Fibroblast of skin of abdomen (primary cell): ENCODE results near the gene LMF2.

Source experiments
- DNase-seq: peaks from one replicate; pipeline ENCODE4 v3.0.0-alpha.2; 2013

Gene LMF2

DNA sequence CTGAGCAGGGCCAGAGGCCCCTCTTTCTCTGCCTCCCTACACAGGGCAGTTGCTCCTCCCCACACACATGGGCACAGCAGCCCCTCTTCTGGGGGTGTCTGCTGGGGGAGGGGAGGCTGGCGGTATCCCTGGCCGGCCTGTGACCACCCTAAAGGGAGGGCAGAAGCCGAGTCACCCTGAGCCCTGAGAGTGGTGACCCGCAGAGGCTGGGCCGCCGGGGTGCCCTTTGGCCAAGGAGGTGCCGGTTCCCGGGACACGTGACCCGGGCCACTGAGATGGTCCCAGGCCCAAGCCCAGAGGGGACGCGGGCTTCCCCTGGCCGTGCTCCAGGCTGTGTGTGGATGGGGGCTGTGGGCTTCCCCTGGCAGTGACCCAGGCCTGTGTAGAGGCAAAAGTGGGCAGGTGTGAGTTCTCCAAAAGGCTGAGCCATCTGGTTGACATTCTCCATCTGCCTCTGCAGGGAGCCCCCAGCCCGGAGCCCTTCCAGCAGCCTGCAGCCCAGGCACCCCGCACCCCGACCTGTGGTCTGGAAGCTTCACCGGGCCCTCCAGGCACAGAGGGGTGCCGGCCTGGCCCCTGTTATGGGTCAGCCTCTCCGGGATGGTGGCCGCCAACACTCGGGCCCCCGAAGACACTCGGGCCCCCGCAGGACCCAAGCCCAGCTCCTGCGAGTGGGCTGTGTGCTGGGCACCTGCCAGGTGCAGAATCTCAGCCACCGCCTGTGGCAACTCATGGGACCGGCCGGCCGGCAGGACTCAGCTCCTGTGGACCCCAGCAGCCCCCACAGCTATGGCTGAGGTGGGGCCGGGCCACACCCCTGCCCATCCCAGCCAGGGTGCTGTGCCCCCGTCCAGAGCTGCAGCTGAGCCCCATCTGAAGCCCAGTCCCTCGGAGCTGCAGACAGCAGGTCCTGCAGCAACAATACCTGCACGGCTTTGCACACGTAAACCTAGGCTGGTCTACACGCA lies 25.1 kb downstream of the LMF2 start:
- DNase-seq, result no peak

DNA sequence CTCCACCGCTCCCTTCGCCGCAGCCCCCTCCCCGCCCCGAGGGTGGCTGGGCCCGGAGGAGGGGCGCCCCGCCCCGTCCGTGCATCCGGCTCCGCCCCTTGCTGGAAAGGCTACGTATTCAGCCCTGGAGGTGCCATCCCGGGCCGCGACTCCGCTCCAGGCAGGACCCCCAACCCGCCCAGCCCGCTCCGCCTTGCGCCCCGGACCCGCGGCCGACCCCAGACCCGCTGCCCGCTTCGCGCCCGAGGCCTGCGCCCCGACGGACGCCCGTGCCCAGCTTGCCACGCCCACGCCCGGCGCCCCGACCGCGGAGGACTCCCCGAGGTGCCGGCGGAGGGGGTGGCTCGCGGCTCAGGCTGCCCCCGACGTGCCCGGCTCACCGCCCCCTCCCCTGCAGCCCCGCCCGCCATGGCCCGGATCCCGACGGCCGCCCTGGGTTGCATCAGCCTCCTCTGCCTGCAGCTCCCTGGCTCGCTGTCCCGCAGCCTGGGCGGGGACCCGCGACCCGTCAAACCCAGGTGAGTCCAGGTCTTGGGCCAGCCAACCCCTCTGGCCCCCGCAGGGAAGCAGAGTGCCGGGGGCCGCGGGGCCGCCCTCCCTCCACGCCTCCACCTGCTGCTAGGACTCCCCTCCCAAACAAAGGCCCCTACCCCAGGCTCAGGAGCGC lies 25.9 kb downstream of the LMF2 start, which contains the start of gene ADM2:
Gene ADM2 (plus strand): TSS at position 104 of the 667 bp plus-strand sequence. CDS start 305 bp downstream, at position 409.
- peak; percentile 45 for DNase-seq

DNA sequence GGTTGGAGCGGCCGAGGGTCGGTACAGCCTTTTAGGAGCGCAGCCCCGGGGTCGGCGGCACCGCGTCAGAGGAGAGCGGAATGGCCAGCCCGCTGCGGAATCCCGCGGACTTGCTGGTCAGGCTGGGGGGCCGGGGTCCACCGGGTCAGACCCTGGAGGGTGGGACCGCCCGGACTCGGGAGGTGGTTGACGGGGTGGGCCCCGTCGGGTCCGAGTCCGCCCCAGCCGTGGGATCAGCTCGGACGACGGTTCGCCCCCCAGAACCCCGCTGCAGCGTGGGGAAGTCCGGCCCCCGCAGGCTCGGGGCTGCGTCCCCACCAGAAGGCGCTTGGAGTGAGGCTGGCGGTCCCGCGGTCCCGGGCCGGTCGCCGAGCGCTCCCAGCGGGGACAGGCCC lies 26.5 kb downstream of the LMF2 start:
- DNase-seq, result no peak

- DNase-seq, result no peak
Observed at GRCh38 chr22:50479721-50480120, 27.8 kb downstream of the LMF2 start.

- no peak for DNase-seq
Observed at GRCh38 chr22:50477923-50478322, 29.6 kb downstream of the LMF2 start.

DNA sequence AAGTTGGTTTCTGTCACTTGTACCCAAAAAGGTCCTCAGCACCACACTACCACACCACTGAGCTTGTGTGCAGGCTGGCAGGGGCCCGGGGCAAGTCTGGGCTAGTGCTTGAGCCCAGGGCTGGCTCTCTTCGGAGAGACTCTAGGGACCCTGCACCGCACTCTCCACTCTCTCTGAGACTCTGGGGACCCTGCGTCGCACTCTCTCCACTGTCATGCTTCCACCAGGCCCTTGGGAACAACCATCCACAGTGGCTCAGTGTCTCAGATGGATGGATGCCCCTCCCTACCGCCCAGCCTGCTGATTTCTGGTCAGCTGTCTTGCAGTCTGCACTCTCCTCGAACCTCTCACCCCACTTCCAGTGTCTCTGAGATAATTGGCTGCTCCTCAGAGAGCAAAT lies 30.6 kb downstream of the LMF2 start:
- DNase-seq, result no peak

DNA sequence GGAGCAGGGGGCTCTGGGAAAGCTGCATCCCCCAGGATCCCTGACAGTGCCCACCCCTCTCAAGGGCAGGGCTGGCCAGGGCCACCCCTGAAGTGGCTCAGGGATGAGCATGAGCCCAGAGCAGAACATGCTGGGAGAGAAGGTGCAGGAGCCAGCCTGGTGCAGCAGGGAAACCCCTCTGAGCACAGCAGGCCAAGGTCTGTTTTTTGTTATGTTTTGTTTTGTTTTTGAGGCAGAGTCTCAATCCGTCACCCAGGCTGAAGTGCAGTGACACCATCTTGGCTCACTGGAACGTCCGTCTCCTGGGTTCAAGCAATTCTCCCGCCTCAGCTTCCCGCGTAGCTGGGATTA lies 31.9 kb downstream of the LMF2 start:
- no peak for DNase-seq

GRCh38 chr22:50474710-50475651 lies 32.5 kb downstream of the LMF2 start, which contains the start of gene SBF1:
Gene SBF1, minus strand, starts transcription at chr22:50475035. Its CDS starts 195 bp downstream, at chr22:50474840.
- DNase-seq, result peak; percentile 85

DNA sequence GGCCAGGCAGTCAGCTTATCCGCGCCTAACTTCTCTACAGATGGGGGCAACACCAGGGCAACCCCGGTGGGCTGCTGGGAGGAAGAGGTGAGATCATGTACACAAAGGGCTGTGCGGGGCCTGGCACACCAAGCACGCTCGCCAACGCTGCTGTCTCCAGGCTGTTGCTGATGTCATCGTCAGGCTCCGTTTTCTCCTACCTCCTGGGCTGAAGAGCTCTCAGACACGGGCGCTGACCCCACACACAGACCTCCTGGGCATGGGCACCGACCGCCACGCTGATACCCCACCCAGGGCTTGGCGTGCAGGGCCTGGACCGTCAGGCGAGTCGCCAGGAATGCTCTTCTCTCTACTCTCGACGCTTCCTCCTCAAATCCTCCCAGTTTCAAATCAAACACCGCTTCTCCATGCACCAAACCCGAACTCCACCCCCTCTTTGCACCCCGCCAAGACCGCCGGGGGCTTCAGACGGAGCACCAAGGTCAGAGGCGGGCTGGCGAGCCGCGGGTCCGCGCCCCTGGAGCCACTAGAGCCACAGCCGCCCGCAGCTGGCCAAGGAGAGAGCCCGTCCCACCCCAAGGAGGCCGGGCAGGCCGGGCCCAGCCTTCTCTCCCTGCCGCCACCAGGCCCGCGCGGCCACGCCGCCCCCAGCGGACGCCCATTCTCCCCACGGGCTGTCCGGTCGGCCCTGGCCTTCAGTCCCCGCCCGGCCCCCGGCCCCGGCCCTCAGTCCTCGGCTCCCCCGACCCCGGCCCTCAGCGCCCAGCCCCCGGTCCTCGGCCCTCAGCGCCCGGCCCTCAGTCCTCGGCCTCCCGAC lies 33.4 kb downstream of the LMF2 start:
- peak; percentile 29 for DNase-seq

- no peak for DNase-seq
Observed at GRCh38 chr22:50473088-50473487, 34.4 kb downstream of the LMF2 start.

- DNase-seq, result no peak
Observed at GRCh38 chr22:50471962-50472361, 35.5 kb downstream of the LMF2 start.

DNA sequence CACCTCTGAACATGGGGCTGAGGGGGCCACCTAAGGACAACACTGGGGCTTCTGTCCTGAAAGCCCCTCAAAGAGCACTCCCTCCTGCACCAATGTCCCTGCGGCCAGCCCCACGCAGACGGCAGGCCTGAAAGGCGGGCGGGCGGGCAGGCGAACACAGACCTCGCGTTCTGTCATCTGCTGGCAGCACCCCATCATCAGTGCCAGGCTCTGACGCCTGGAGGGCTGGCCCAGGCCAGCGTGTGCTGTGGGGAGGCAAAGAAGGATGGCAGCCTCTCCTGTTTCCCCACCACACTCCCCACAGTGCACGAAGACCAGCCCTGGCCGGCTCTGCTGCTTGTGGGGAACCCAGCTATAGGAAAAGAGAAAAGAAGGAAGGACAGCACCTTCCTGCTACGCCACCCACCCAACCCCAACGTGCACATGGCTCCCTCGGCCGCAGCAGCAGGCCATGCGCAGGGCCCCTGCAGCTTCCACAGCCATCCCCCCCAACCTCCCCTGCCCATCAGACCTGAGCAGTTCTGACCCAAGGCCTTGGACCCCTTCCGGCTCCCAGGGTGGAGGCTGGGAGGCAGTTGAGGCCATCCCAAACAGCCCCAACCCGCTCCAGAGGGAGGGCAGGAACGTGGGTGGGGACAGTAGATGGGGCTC lies 36.2 kb downstream of the LMF2 start:
- no peak for DNase-seq

- DNase-seq, result no peak
Observed at GRCh38 chr22:50470491-50470890, 37.0 kb downstream of the LMF2 start.

GRCh38 chr22:50469377-50470305 lies 37.9 kb downstream of the LMF2 start:
- DNase-seq, result peak; percentile 26

DNA sequence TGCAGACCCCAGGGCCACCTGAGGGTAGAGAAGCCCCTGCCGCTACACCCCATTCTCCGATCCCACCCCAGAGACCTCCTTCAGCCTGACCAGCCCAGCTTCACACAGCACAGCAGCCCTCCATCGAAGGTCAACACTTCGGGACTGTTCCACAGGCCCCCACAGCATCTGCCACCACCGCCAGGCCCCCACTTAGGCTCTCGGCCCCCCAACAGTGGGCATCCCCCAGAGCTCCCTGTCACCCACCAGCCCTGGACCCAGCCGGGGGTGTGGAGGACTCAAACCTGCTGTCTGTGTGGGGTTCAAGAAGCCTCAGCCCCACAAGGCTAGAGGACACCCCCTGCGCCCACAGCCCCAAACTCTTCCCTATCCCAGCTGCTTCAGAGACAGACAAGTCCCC lies 38.9 kb downstream of the LMF2 start:
- no peak for DNase-seq

GRCh38 chr22:50467773-50468440 lies 39.6 kb downstream of the LMF2 start:
- no peak for DNase-seq

GRCh38 chr22:50467341-50467740 lies 40.2 kb downstream of the LMF2 start:
- no peak for DNase-seq

DNA sequence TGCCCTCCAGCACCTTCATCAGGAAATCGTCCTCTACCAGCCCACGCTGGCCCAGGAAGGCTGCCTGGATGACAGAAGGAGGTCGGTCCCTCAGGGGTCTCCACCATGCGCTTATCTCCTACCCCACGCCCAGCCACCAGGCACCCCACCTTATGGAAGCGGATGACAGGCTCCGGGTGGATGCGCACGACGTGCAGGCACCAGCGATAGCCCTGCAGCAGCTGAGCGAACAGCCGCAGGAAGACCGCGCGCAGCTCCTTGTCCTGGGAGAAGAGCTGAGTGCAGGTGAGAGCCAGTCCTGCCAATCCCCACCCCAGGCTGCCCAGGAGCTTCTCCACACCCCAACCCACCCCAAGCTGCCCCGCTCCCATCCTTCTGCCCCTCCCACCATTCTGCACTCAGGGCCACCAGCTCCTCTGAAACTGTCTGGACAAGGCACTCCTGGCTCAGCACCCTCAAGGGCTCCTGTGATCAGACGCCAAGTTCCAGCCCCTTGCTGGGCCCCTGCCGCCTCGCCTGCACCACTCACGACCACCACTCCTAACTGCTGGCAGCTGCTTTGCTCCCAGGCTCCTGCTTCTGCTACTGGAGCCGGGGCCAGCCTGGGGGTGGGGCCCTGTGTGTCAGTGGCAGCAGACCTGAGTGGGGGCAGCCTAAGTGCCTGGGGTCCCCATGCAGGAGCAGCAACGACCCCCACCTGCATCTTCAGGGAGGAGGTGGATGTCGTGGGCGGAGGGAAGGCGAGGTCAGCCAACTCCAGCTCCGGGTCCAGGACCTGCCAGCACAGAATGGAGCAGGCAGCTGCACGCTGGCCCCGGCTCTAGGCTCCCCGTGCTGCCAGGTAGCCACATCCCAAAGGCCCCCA lies 42.2 kb downstream of the LMF2 start:
- DNase-seq, result no peak
